WTC11 (cell line): ENCODE data around the gene OR6C75. TPM values are rescaled to one million over a fixed set of nuclear protein-coding genes. Genes with fewer than 3 reads are reported as not detected.
"Not testable (repeated sequence)": the region's sequence is repeated elsewhere in the genome, so short reads cannot be mapped to it uniquely, and the experiment has no call there.

Source experiments
- ATAC-seq: fragments of 200-7000 bp; cut with Tn5 transposase; 2 replicates; pipeline ENCODE4 v1.10.0; 2021; ENCODE audit warnings: mild to moderate bottlenecking, moderate library complexity
- CTCF ChIA-PET: fragments of 300-600 bp; sonication (Branson Sonifier 250); formaldehyde crosslinking; loops from one replicate; lab custom pipeline; 2021; ENCODE audit warnings: antibody characterized with exemption; lab: Charles Lee
- POLR2A ChIA-PET: fragments of 350-600 bp; sonication (Branson Sonifier 250); formaldehyde crosslinking; loops from one replicate; lab custom pipeline; 2021; ENCODE audit warnings: antibody characterized with exemption; lab: Charles Lee
- DNase-seq: peaks from one replicate; pipeline ENCODE4 v3.0.0; 2021; ENCODE audit warnings: low spot score
- H3K27ac Mint-ChIP-seq: 2 replicates; pipeline ENCODE4 v1.8.0; 2021; ENCODE audit warnings: mixed read lengths
- H3K27me3 Mint-ChIP-seq: 2 replicates; pipeline ENCODE4 v1.8.0; 2021; ENCODE audit warnings: low read depth, mild to moderate bottlenecking, moderate library complexity, mixed read lengths
- H3K36me3 Mint-ChIP-seq: 2 replicates; pipeline ENCODE4 v1.8.0; 2021; ENCODE audit warnings: mixed read lengths
- H3K4me1 Mint-ChIP-seq: 2 replicates; pipeline ENCODE4 v1.8.0; 2022; ENCODE audit warnings: mixed read lengths
- H3K4me3 Mint-ChIP-seq: 2 replicates; pipeline ENCODE4 v1.8.0; 2021; ENCODE audit warnings: mild to moderate bottlenecking, moderate library complexity, mixed read lengths
- H3K9me3 Mint-ChIP-seq: 2 replicates; pipeline ENCODE4 v1.8.0; 2021; ENCODE audit warnings: mixed read lengths
- ARID4B ChIP-seq: sonication (generic); formaldehyde crosslinking; IDR thresholded peaks from 2 replicates; pipeline ENCODE4 v1.8.0; 2023; ENCODE audit warnings: missing genetic modification reagents, mild to moderate bottlenecking, borderline replicate concordance
- E2F5 ChIP-seq: sonication (generic); formaldehyde crosslinking; IDR thresholded peaks from 2 replicates; pipeline ENCODE4 v1.8.1; 2022; ENCODE audit warnings: mild to moderate bottlenecking, moderate library complexity, missing genetic modification reagents
- ESRRA ChIP-seq: sonication (generic); formaldehyde crosslinking; IDR thresholded peaks from 2 replicates; pipeline ENCODE4 v1.8.1; 2022; ENCODE audit warnings: mild to moderate bottlenecking, missing genetic modification reagents, borderline replicate concordance
- GABPB1 ChIP-seq: sonication (generic); formaldehyde crosslinking; IDR thresholded peaks from 2 replicates; pipeline ENCODE4 v1.8.1; 2023; ENCODE audit warnings: mild to moderate bottlenecking, missing genetic modification reagents
- NFYB ChIP-seq: sonication (generic); formaldehyde crosslinking; conservative IDR thresholded peaks from 2 replicates; pipeline ENCODE4 v1.8.0; 2022; ENCODE audit warnings: low read depth, missing genetic modification reagents
- OVOL2 ChIP-seq: fragments of 250-450 bp; sonication (Bioruptor Pico); IDR thresholded peaks from 2 replicates; pipeline ENCODE4 v1.9.0; 2021; ENCODE audit warnings: mild to moderate bottlenecking, borderline replicate concordance
- SMAD4 ChIP-seq: sonication (generic); formaldehyde crosslinking; IDR thresholded peaks from 2 replicates; pipeline ENCODE4 v1.8.0; 2022; ENCODE audit warnings: mild to moderate bottlenecking, missing genetic modification reagents
- USF2 ChIP-seq: sonication (generic); formaldehyde crosslinking; IDR thresholded peaks from 2 replicates; pipeline ENCODE4 v1.8.1; 2023; ENCODE audit warnings: mild to moderate bottlenecking, missing genetic modification reagents, moderate library complexity
- ZBTB43 ChIP-seq: sonication (generic); formaldehyde crosslinking; IDR thresholded peaks from 2 replicates; pipeline ENCODE4 v1.8.1; 2023; ENCODE audit warnings: mild to moderate bottlenecking, missing genetic modification reagents
- ZNF232 ChIP-seq: sonication (generic); formaldehyde crosslinking; IDR thresholded peaks from 2 replicates; pipeline ENCODE4 v1.8.0; 2022; ENCODE audit warnings: mild to moderate bottlenecking, missing genetic modification reagents
- total RNA-seq: library from RNA; stranded (reverse); gene quantifications from 3 replicates; pipeline ENCODE4 v1.2.3, GENCODE V29; 2021
- TF ChIP-seq, protein P1 (sequence below): fragments of 250-450 bp; sonication (Bioruptor Pico); IDR thresholded peaks from 2 replicates; pipeline ENCODE4 v1.9.0; 2021; ENCODE audit warnings: mild to moderate bottlenecking
- TF ChIP-seq, protein P2 (sequence below): fragments of 200-600 bp; IDR thresholded peaks from 2 replicates; pipeline ENCODE4 v1.8.0; 2022; ENCODE audit warnings: antibody characterized with exemption
- TF ChIP-seq, protein P3 (sequence below): fragments of 250-450 bp; sonication (Bioruptor Pico); IDR thresholded peaks from 2 replicates; pipeline ENCODE4 v1.9.0; 2021; ENCODE audit warnings: mild to moderate bottlenecking, borderline replicate concordance

The OR6C75 gene
- total RNA-seq, 1 experiment from 2014 or later = not detected

DNA sequence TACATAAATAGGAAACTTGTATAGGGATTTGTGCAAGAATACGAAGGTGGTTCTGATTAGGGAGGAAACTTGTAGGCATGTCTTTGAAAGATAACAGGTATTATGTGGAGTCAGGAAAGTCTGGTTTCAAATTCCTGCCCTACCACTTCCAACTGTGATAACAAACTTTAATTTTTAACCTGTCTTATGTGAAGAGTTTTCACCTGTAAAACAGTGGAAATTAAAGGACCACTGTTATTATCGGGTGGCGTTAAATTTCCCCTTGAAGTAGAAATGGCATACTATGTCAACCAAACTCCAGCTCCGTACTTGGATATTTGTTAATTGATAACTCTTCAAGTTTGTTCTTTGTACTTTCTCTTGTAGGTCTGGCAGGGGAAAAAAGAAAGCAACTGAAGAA, 42.6 kb upstream of the OR6C75 start:
- ChIA-PET CTCF (no interaction called here), POLR2A (interaction anchor here (0.6 kb wide), 1 partner anchor 93 kb away, joined by 4 read pairs; no protein-coding TSS in a partner anchor)
- Mint-ChIP-seq H3K27ac (no peak overlapping the region), H3K36me3 (no peaks in the 10 kb centered on the region; the same call in 1 of the 2 replicates), H3K27me3 (no peaks in the 10 kb centered on the region), H3K9me3 (peaks cover 12% of the 10 kb centered on the region), H3K4me3 (no peak overlapping the region)
- DNase-seq (no peak), ATAC-seq (no peak)
- TF ChIP-seq ZBTB43 (CRISPR knock-in tag) = no peak
- no peak for TF ChIP-seq OVOL2
- TF ChIP-seq USF2 (CRISPR knock-in tag) = no peak
- no peak for TF ChIP-seq SMAD4 (CRISPR knock-in tag)
- TF ChIP-seq, protein P1, sequence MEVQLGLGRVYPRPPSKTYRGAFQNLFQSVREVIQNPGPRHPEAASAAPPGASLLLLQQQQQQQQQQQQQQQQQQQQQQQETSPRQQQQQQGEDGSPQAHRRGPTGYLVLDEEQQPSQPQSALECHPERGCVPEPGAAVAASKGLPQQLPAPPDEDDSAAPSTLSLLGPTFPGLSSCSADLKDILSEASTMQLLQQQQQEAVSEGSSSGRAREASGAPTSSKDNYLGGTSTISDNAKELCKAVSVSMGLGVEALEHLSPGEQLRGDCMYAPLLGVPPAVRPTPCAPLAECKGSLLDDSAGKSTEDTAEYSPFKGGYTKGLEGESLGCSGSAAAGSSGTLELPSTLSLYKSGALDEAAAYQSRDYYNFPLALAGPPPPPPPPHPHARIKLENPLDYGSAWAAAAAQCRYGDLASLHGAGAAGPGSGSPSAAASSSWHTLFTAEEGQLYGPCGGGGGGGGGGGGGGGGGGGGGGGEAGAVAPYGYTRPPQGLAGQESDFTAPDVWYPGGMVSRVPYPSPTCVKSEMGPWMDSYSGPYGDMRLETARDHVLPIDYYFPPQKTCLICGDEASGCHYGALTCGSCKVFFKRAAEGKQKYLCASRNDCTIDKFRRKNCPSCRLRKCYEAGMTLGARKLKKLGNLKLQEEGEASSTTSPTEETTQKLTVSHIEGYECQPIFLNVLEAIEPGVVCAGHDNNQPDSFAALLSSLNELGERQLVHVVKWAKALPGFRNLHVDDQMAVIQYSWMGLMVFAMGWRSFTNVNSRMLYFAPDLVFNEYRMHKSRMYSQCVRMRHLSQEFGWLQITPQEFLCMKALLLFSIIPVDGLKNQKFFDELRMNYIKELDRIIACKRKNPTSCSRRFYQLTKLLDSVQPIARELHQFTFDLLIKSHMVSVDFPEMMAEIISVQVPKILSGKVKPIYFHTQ = no peak
- TF ChIP-seq E2F5 (CRISPR knock-in tag) = no peak
- TF ChIP-seq, all 79 proteins: peak for 0
- H3K4me1 Mint-ChIP-seq = no peaks in the 10 kb centered on the region

- ATAC-seq, H3K9me3 Mint-ChIP-seq, H3K27me3 Mint-ChIP-seq, CTCF ChIA-PET, H3K4me3 Mint-ChIP-seq, H3K27ac Mint-ChIP-seq, H3K4me1 Mint-ChIP-seq, DNase-seq, H3K36me3 Mint-ChIP-seq: not testable (repeated sequence)
- POLR2A ChIA-PET = interaction anchor here (0.7 kb wide), 1 partner anchor 155 kb away, joined by 4 read pairs; no protein-coding TSS in a partner anchor
Measured at GRCh38 chr12:55325801-55326200, 37.0 kb upstream of the OR6C75 start.

- Mint-ChIP-seq H3K36me3 (no peaks in the 10 kb centered on the region), H3K4me1 (peaks cover 15% of the 10 kb centered on the region), H3K4me3 (no peak within 1 kb of the TSS), H3K27ac (no peak within 1 kb of the TSS), H3K27me3 (no peaks in the 10 kb centered on the region; the same call in 1 of the 2 replicates), H3K9me3 (peaks cover 3% of the 10 kb centered on the region)
- DNase-seq (no peak), ATAC-seq (no peak)
- CTCF ChIA-PET = no interaction called here
- POLR2A ChIA-PET = no interaction called here
- TF ChIP-seq ZNF232 (CRISPR knock-in tag) = no peak
- TF ChIP-seq E2F5 (CRISPR knock-in tag) = no peak
- no peak for TF ChIP-seq GABPB1 (CRISPR knock-in tag)
- TF ChIP-seq ESRRA (CRISPR knock-in tag) = no peak
- no peak for TF ChIP-seq NFYB (CRISPR knock-in tag)
- TF ChIP-seq, protein P2, sequence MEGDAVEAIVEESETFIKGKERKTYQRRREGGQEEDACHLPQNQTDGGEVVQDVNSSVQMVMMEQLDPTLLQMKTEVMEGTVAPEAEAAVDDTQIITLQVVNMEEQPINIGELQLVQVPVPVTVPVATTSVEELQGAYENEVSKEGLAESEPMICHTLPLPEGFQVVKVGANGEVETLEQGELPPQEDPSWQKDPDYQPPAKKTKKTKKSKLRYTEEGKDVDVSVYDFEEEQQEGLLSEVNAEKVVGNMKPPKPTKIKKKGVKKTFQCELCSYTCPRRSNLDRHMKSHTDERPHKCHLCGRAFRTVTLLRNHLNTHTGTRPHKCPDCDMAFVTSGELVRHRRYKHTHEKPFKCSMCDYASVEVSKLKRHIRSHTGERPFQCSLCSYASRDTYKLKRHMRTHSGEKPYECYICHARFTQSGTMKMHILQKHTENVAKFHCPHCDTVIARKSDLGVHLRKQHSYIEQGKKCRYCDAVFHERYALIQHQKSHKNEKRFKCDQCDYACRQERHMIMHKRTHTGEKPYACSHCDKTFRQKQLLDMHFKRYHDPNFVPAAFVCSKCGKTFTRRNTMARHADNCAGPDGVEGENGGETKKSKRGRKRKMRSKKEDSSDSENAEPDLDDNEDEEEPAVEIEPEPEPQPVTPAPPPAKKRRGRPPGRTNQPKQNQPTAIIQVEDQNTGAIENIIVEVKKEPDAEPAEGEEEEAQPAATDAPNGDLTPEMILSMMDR = no peak
- no peak for TF ChIP-seq ARID4B (CRISPR knock-in tag)
- TF ChIP-seq, protein P3, sequence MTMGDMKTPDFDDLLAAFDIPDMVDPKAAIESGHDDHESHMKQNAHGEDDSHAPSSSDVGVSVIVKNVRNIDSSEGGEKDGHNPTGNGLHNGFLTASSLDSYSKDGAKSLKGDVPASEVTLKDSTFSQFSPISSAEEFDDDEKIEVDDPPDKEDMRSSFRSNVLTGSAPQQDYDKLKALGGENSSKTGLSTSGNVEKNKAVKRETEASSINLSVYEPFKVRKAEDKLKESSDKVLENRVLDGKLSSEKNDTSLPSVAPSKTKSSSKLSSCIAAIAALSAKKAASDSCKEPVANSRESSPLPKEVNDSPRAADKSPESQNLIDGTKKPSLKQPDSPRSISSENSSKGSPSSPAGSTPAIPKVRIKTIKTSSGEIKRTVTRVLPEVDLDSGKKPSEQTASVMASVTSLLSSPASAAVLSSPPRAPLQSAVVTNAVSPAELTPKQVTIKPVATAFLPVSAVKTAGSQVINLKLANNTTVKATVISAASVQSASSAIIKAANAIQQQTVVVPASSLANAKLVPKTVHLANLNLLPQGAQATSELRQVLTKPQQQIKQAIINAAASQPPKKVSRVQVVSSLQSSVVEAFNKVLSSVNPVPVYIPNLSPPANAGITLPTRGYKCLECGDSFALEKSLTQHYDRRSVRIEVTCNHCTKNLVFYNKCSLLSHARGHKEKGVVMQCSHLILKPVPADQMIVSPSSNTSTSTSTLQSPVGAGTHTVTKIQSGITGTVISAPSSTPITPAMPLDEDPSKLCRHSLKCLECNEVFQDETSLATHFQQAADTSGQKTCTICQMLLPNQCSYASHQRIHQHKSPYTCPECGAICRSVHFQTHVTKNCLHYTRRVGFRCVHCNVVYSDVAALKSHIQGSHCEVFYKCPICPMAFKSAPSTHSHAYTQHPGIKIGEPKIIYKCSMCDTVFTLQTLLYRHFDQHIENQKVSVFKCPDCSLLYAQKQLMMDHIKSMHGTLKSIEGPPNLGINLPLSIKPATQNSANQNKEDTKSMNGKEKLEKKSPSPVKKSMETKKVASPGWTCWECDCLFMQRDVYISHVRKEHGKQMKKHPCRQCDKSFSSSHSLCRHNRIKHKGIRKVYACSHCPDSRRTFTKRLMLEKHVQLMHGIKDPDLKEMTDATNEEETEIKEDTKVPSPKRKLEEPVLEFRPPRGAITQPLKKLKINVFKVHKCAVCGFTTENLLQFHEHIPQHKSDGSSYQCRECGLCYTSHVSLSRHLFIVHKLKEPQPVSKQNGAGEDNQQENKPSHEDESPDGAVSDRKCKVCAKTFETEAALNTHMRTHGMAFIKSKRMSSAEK (CRISPR knock-in tag) = no peak
Measured at GRCh38 chr12:55330446-55330845, 32.3 kb upstream of the OR6C75 start, which contains the start of gene OR6C3. OR6C3 (plus strand) TSS chr12:55330746; CDS start chr12:55331701, 955 bp downstream.
